GM12878 (cell line): ENCODE data around the gene EPHA10. TPM values are rescaled to one million over a fixed set of nuclear protein-coding genes. Genes with fewer than 3 reads are reported as not detected.

Experiments
- ATF3 ChIP-seq: IDR thresholded peaks from 2 replicates; pipeline ENCODE4 v1.6.1; 2011; ENCODE audit warnings: low read depth, mild to moderate bottlenecking, low read length, moderate library complexity, borderline replicate concordance; ENCODE audit errors: extremely low read depth
- BACH1 ChIP-seq: fragments of 450-650 bp; IDR thresholded peaks from 2 replicates; pipeline ENCODE4 v1.6.1; 2017; ENCODE audit warnings: mild to moderate bottlenecking, borderline replicate concordance
- BHLHE40 ChIP-seq, 2 experiments: fragments of 450-650 bp in 1 of 2; IDR thresholded peaks; 2 replicates each; pipeline ENCODE4 v1.6.1; 2011 to 2017; ENCODE audit warnings: low read depth in 2 of 2, borderline replicate concordance in 1 of 2, improper control_type of control experiment in 1 of 2, low read length in 1 of 2, mild to moderate bottlenecking in 1 of 2
- CBX3 ChIP-seq: fragments of 200-600 bp; sonication (generic); IDR thresholded peaks from 2 replicates; pipeline ENCODE4 v1.6.1; 2016; ENCODE audit warnings: low read depth, borderline replicate concordance
- CREB1 ChIP-seq: IDR thresholded peaks from 2 replicates; pipeline ENCODE4 v1.6.1; 2012; ENCODE audit warnings: low read depth, mild to moderate bottlenecking, inconsistent platforms
- DPF2 ChIP-seq: fragments of 450-650 bp; IDR thresholded peaks from 2 replicates; pipeline ENCODE4 v1.6.1; 2017; ENCODE audit warnings: mild to moderate bottlenecking
- FOXK2 ChIP-seq: fragments of 450-650 bp; IDR thresholded peaks from 2 replicates; pipeline ENCODE4 v1.6.1; 2017; ENCODE audit warnings: mild to moderate bottlenecking, moderate library complexity
- HDGF ChIP-seq: fragments of 450-650 bp; IDR thresholded peaks from 2 replicates; pipeline ENCODE4 v1.6.1; 2016; ENCODE audit warnings: antibody characterized with exemption
- IKZF1 ChIP-seq: fragments of 450-650 bp; conservative IDR thresholded peaks from 2 replicates; pipeline ENCODE4 v1.6.1; 2017; ENCODE audit warnings: antibody characterized with exemption, mild to moderate bottlenecking
- IRF5 ChIP-seq: fragments of 450-650 bp; IDR thresholded peaks from 2 replicates; pipeline ENCODE4 v1.6.1; 2017; ENCODE audit warnings: borderline replicate concordance
- KLF5 ChIP-seq: fragments of 450-650 bp; IDR thresholded peaks from 2 replicates; pipeline ENCODE4 v1.6.1; 2014; ENCODE audit warnings: mild to moderate bottlenecking; ENCODE audit not compliant: partially characterized antibody
- MXI1 ChIP-seq: fragments of 150-350 bp; IDR thresholded peaks from 2 replicates; pipeline ENCODE4 v1.6.1; 2011; ENCODE audit warnings: low read depth, mild to moderate bottlenecking, inconsistent platforms, low read length, improper control_type of control experiment
- NR2F1 ChIP-seq: fragments of 450-650 bp; conservative IDR thresholded peaks from 2 replicates; pipeline ENCODE4 v1.6.1; 2017; ENCODE audit warnings: mild to moderate bottlenecking
- PAX8 ChIP-seq: fragments of 450-650 bp; IDR thresholded peaks from 2 replicates; pipeline ENCODE4 v1.6.1; 2017; ENCODE audit warnings: mild to moderate bottlenecking, moderate library complexity
- POLR2A ChIP-seq: IDR thresholded peaks from 2 replicates; pipeline ENCODE4 v1.6.1; 2011; ENCODE audit warnings: low read depth, mild to moderate bottlenecking, low read length
- PRDM15 ChIP-seq: fragments of 450-650 bp; formaldehyde crosslinking; IDR thresholded peaks from 2 replicates; pipeline ENCODE4 v1.4.0; 2020; ENCODE audit warnings: mild to moderate bottlenecking, moderate library complexity
- RCOR1 ChIP-seq: conservative IDR thresholded peaks from 2 replicates; pipeline ENCODE4 v1.6.1; 2012; ENCODE audit warnings: low read depth, low read length, improper control_type of control experiment
- REST ChIP-seq: IDR thresholded peaks from 2 replicates; pipeline ENCODE4 v1.6.1; 2012; ENCODE audit warnings: mild to moderate bottlenecking, low read depth, low read length
- RUNX3 ChIP-seq: IDR thresholded peaks from 2 replicates; pipeline ENCODE4 v1.6.1; 2012; ENCODE audit warnings: low read length, inconsistent platforms
- SIN3A ChIP-seq: IDR thresholded peaks from 2 replicates; pipeline ENCODE4 v1.6.1; 2012; ENCODE audit warnings: low read depth, low read length, improper control_type of control experiment
- SMC3 ChIP-seq: IDR thresholded peaks from 2 replicates; pipeline ENCODE4 v1.6.1; 2011; ENCODE audit warnings: low read length, improper control_type of control experiment, borderline replicate concordance
- STAT3 ChIP-seq: IDR thresholded peaks from 2 replicates; pipeline ENCODE4 v1.6.1; 2011; ENCODE audit warnings: low read depth, low read length, improper control_type of control experiment
- ZNF217 ChIP-seq: fragments of 450-650 bp; IDR thresholded peaks from 2 replicates; pipeline ENCODE4 v1.6.1; 2017; ENCODE audit warnings: antibody characterized with exemption, mild to moderate bottlenecking
- ZNF274 ChIP-seq: IDR thresholded peaks from one replicate; pipeline ENCODE4 v1.8.0; 2011; ENCODE audit not compliant: insufficient read length, insufficient read depth
- polyA plus RNA-seq, 11 experiments: library from polyadenylated mRNA; depleted of rRNA in 4 of 11; unstranded in 6 of 11; stranded (reverse) in 5 of 11; fragments of >200 nt; fragmentation: Nextera tagmentation in 4 of 11; fragmentation: Illumina TruSeq in 1 of 11; extraction: Ambion mirVana in 4 of 11; extraction: Trizol in 1 of 11; gene quantifications; 1 replicate in 1 of 11; 2 replicates in 10 of 11; pipeline versions ENCODE4 v1.2.1 to v1.2.3, GENCODE V29; 2011 to 2016; ENCODE audit warnings: inconsistent platforms in 2 of 11, missing spikeins in 2 of 11, low read depth in 1 of 11
- total RNA-seq, 4 experiments: library from RNA; depleted of rRNA in 3 of 4; stranded (reverse); fragments of >200 nt in 3 of 4; fragmentation: Illumina TruSeq in 1 of 4; extraction: Trizol in 1 of 4; gene quantifications; 2 replicates each; pipeline versions ENCODE4 v1.2.1 to v1.2.3, GENCODE V29; 2013 to 2021

EPHA10 gene
- total and polyA plus RNA-seq, 10 of the 15 experiments (the other 5 are each of a cell fraction or from before 2014, with no cell fraction given): 0.05 to 0.06 TPM; not detected in 8

GRCh38 chr1:37692078-37692833 lies 72.7 kb downstream of the EPHA10 start, which contains the start of gene CDCA8 (continued):
- peak; percentile 96 for TF ChIP-seq MXI1
- TF ChIP-seq ZNF274: no peak
- TF ChIP-seq KLF5: no peak
- TF ChIP-seq DPF2: no peak
- no peak for TF ChIP-seq SMC3
- TF ChIP-seq STAT3: no peak
- TF ChIP-seq IRF5: no peak
- TF ChIP-seq BHLHE40 (IDR thresholded peaks at IDR 0.05; ENCODE audit: borderline replicate concordance in 1 of 2, low read depth in 2 of 2, low read length in 1 of 2): peak; percentile 37 to 42; a peak in 3 of 4 replicates
- peak; percentile 84 for TF ChIP-seq IKZF1
- no peak for TF ChIP-seq ZNF217
- no peak for TF ChIP-seq RCOR1
- TF ChIP-seq CREB1: peak; percentile 95
- peak; percentile 62; the same call in 1 of the 2 replicates for TF ChIP-seq RUNX3
- TF ChIP-seq PAX8: no peak
- peak; percentile 64; the same call in 1 of the 2 replicates for TF ChIP-seq ATF3
- no peak for TF ChIP-seq REST
- no peak for TF ChIP-seq CBX3
- TF ChIP-seq BACH1: 0 out of 2 replicates have a peak, but pooled peaks have one; percentile 33
- peak; percentile 95 for TF ChIP-seq POLR2A
- TF ChIP-seq NR2F1: no peak
- no peak for TF ChIP-seq PRDM15 (CRISPR knock-in tag)
- TF ChIP-seq SIN3A: peak; percentile 99
- TF ChIP-seq FOXK2: peak; percentile 68
- TF ChIP-seq HDGF: 0 out of 2 replicates have a peak, but pooled peaks have one; percentile 40
